SK-N-SH (cell line): ENCODE measurements around the gene RPS6KA2.

ENCODE experiments used
- NRF1 ChIP-seq: IDR thresholded peaks from 2 replicates; pipeline ENCODE4 v1.6.1; 2012; ENCODE audit warnings: low read depth, mild to moderate bottlenecking, low read length
- POLR2AphosphoS5 ChIP-seq: IDR thresholded peaks from 2 replicates; pipeline ENCODE4 v1.6.1; 2012; ENCODE audit warnings: low read depth, low read length
- RAD21 ChIP-seq: IDR thresholded peaks from 2 replicates; pipeline ENCODE4 v1.6.1; 2012; ENCODE audit warnings: mild to moderate bottlenecking, low read length
- RXRA ChIP-seq: IDR thresholded peaks from 2 replicates; pipeline ENCODE4 v1.4.0; 2012; ENCODE audit warnings: low read depth, mild to moderate bottlenecking, borderline replicate concordance
- SMC3 ChIP-seq: IDR thresholded peaks from 2 replicates; pipeline ENCODE4 v1.6.1; 2012; ENCODE audit warnings: low read depth, low read length, improper control_type of control experiment
- YY1 ChIP-seq: IDR thresholded peaks from 2 replicates; pipeline ENCODE4 v1.4.0; 2012; ENCODE audit warnings: low read depth, mild to moderate bottlenecking
- TF ChIP-seq, protein P1 (sequence below): fragments of 200-600 bp; sonication (generic); IDR thresholded peaks from 2 replicates; pipeline ENCODE4 v1.6.1; 2017; ENCODE audit warnings: antibody characterized with exemption, mild to moderate bottlenecking, moderate library complexity
- TF ChIP-seq, protein P2 (sequence below): fragments of 150-350 bp; IDR thresholded peaks from 2 replicates; pipeline ENCODE4 v1.6.1; 2017; ENCODE audit warnings: antibody characterized with exemption, low read length, low read depth, borderline replicate concordance

DNA sequence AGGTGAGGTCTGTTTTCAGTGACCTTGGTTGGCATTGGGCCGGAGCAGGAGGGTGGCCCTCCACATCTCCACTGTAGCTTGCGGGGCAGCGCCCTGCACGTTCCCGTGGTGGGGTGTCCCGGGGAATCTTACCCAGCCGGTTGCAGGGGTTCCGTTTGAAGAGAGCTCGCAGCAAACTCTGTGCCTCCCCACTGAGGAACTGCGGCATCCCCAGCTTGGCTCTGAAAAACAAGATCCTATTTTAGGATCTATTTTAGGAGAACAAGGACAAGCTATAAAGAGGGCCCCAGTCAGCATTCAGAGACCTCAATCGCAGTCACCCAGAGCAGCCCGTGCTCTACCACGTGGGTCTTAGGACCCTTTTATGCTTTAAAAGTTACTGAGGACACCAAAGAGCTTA lies 138.3 kb downstream of the RPS6KA2 start:
- no peak for TF ChIP-seq POLR2AphosphoS5
- TF ChIP-seq, protein P1, sequence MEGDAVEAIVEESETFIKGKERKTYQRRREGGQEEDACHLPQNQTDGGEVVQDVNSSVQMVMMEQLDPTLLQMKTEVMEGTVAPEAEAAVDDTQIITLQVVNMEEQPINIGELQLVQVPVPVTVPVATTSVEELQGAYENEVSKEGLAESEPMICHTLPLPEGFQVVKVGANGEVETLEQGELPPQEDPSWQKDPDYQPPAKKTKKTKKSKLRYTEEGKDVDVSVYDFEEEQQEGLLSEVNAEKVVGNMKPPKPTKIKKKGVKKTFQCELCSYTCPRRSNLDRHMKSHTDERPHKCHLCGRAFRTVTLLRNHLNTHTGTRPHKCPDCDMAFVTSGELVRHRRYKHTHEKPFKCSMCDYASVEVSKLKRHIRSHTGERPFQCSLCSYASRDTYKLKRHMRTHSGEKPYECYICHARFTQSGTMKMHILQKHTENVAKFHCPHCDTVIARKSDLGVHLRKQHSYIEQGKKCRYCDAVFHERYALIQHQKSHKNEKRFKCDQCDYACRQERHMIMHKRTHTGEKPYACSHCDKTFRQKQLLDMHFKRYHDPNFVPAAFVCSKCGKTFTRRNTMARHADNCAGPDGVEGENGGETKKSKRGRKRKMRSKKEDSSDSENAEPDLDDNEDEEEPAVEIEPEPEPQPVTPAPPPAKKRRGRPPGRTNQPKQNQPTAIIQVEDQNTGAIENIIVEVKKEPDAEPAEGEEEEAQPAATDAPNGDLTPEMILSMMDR = no peak
- TF ChIP-seq SMC3 = no peak
- TF ChIP-seq, protein P2, sequence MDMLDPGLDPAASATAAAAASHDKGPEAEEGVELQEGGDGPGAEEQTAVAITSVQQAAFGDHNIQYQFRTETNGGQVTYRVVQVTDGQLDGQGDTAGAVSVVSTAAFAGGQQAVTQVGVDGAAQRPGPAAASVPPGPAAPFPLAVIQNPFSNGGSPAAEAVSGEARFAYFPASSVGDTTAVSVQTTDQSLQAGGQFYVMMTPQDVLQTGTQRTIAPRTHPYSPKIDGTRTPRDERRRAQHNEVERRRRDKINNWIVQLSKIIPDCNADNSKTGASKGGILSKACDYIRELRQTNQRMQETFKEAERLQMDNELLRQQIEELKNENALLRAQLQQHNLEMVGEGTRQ = no peak
- TF ChIP-seq RAD21 = no peak
- TF ChIP-seq NRF1 = no peak
- TF ChIP-seq YY1 = no peak
- TF ChIP-seq RXRA = no peak
